Measurements from ENCODE around the gene CYSLTR2.

Gene CYSLTR2

DNA sequence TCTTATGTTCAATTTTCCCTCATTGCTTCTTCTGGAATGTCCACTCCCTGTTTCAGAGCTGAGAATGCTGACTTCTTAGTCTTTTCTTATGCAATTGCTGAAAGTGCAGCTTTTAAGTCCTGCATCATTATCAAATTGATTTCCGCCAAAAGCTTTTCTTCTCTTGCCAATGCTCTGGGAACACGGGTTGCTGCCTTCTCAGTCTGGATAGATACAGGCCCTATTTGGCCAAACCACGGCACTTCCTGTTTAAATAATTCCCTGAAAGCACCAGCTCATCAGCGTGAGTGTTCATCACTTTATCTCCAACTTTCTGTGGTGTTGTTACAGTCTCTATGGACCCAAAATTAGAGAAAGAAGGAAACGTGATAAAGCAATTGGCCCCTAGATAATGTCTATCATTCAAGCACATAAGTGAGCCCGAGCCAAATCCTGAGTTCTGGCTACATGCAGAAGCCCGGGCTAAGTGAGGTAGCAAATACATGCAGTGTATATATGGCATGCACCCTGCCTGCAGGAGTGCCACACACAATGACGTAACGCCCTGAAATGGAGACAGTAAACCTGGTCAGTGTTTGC is 85.7 kb downstream of the CYSLTR2 start:
- DNase-seq (ENCODE audit: low read depth, low spot score), result no peak

DNA sequence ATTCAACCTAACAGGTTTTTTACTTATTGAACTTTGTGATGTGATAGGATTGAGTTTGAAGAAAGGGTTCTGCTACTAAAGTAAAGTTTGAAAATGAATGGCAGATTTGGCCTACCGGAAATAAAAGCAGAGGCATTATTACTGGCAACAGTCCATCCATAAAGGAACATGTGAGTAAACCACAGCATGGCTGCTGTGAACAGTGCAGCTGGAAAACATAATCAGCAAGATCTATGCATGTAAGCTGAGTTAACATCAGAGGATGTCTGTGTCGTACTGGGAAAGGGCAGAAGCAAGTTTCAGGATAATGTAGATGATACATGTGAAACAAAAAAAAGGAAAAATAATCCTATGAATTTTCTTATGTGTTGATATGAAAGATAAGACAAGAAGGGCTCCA is 87.6 kb downstream of the CYSLTR2 start:
- peak; percentile 69 for DNase-seq (ENCODE audit: low read depth, low spot score)

DNA sequence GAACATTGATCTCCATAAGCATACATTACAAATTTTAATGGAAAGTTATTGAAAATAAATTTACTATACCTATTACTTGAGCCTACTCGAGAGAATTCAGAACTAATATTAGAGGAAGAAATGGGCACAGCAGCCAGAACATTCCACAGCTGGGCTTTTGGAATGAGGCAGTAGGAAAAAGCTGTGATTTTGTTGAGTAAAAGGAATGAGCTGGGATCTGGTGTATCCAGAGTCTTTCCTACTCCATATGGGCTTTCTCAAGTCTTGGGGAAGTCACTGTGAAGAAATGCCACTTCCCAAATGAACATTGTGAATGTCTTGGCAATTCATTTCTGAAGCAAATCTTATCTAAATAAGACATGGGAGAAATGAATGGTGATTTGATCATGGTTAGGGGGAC is 93.1 kb downstream of the CYSLTR2 start:
- no peak for DNase-seq (ENCODE audit: low read depth, low spot score)

- peak; percentile 39 for DNase-seq (ENCODE audit: low read depth, low spot score)
Observed at GRCh38 chr13:48748681-48749080, 95.0 kb downstream of the CYSLTR2 start.

GRCh38 chr13:48749144-48749543 is 95.4 kb downstream of the CYSLTR2 start:
- DNase-seq (ENCODE audit: low read depth, low spot score), result peak; percentile 42

- peak; percentile 98 for DNase-seq (ENCODE audit: low read depth, low spot score)
Observed at GRCh38 chr13:48749699-48750473, 96.2 kb downstream of the CYSLTR2 start.

DNA sequence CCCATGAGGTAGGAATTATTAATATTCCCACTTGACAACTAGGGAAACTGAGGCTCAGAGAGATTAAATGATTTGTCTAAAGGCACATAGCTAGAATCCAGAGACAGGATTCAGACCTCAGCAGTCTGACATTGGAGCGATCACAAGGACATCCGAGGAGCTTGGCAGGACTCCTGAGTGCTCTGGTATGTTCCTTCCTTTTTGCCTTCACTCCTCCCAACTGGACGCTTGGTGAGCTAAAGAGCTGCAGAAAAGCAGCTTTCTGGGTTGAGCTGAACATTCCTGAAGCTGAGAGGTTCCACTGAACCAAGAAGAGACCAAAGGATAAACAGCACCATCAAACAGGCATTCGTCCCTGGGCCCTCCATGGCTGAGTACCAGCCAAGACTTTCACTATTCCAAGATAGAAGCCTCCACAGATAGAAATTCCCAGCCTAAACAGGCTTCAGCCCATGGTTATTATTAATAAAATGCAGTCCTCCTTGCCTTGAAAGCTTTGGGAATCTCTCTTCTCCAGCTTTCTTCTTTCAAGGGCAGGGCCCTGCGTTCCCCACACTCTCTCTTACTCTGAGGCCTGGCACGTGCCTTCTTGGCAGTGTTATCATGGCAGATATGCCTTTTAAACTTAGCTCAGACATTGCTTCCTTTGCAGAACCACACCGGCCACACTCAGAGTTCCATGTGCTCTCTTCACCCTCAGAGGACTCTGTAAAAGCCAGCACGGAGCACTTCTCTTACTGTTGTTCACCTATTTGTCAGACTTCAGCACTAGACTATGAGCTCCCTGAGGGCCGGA is 97.1 kb downstream of the CYSLTR2 start:
- DNase-seq (ENCODE audit: low read depth, low spot score), result no peak

DNA sequence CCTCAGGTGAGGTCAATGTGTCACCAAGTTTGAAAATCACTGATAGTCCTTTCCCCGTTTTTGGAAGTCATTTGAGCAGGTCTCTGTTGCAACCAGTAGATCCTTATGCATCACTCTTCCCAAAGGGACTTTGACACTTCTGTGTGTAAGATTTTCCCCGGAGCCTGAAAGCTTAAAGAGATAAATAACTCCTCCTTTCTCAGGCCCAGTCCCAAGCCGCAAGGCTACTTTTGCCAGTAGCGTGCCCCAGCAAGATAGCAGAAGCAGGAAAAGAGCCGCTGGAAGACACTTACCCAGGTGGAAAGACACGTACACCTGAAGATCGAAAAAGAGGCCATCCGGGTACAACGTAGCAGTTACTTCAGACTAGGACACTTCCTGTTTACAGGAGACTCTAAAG is 106.9 kb downstream of the CYSLTR2 start:
- no peak for DNase-seq (ENCODE audit: low read depth, low spot score)
